GM23248 (cell line): ENCODE measurements around the gene ZSCAN5C.

Source experiments
- EZH2 ChIP-seq: fragments of 200-600 bp; sonication (generic); IDR thresholded peaks from 2 replicates; pipeline ENCODE4 v1.6.1; 2018; ENCODE audit warnings: antibody characterized with exemption, mild to moderate bottlenecking; ENCODE audit not compliant: insufficient read depth, poor library complexity, severe bottlenecking
- EZH2phosphoT487 ChIP-seq: fragments of 200-600 bp; sonication (generic); IDR thresholded peaks from 2 replicates; pipeline ENCODE4 v1.6.1; 2018; ENCODE audit warnings: antibody characterized with exemption, moderate library complexity, mild to moderate bottlenecking, low read depth; ENCODE audit not compliant: insufficient read depth

GRCh38 chr19:56218961-56219360 lies 16.9 kb downstream of the ZSCAN5C start:
- TF ChIP-seq EZH2, result no peak
- TF ChIP-seq EZH2phosphoT487, result no peak
